A673 (cell line): Measurements from ENCODE around the gene MKNK1. TPM values are rescaled to one million over a fixed set of nuclear protein-coding genes. Genes with fewer than 3 reads are reported as not detected.

Experiments used
- BruUV-seq: library from RNA; stranded (reverse); fragments of 400-500 nt; replicated peaks from 2 replicates; lab custom pipeline; 2021; lab: Mats Ljungman, UMichigan
- CTCF ChIA-PET: fragments of 300-600 bp; sonication (Branson Sonifier 250); formaldehyde crosslinking; loops from one replicate; lab custom pipeline; 2022; ENCODE audit warnings: antibody characterized with exemption; lab: Charles Lee
- POLR2A ChIA-PET: fragments of 300-600 bp; sonication (Branson Sonifier 250); formaldehyde crosslinking; loops from one replicate; lab custom pipeline; 2022; ENCODE audit warnings: antibody characterized with exemption; ENCODE audit not compliant: low non-redundant PET; lab: Charles Lee
- DNase-seq: peaks from one replicate; pipeline ENCODE4 v3.0.0-alpha.2; 2015; ENCODE audit warnings: low spot score
- H3K27ac ChIP-seq: fragments of 200-600 bp; sonication (generic); 2 replicates; pipeline ENCODE4 v1.5.1; 2016; ENCODE audit warnings: mixed run types, low read depth, mild to moderate bottlenecking, mixed read lengths, antibody characterized with exemption, low read length; ENCODE audit not compliant: poor library complexity, severe bottlenecking
- H3K27me3 ChIP-seq: fragments of 200-600 bp; sonication (generic); replicated peaks from 2 replicates; pipeline ENCODE4 v1.6.1; 2017; ENCODE audit warnings: mixed run types, low read depth, mild to moderate bottlenecking, mixed read lengths, antibody characterized with exemption, low read length; ENCODE audit not compliant: insufficient read depth, poor library complexity
- H3K36me3 ChIP-seq: fragments of 200-600 bp; sonication (generic); 2 replicates; pipeline ENCODE4 v1.6.1; 2016; ENCODE audit warnings: mixed run types, mild to moderate bottlenecking, mixed read lengths, antibody characterized with exemption, low read length; ENCODE audit not compliant: insufficient read depth, poor library complexity, severe bottlenecking
- H3K4me1 ChIP-seq: fragments of 200-600 bp; sonication (generic); 2 replicates; pipeline ENCODE4 v1.6.1; 2017; ENCODE audit warnings: mixed run types, mild to moderate bottlenecking, mixed read lengths, antibody characterized with exemption, low read length; ENCODE audit not compliant: insufficient read depth, poor library complexity, severe bottlenecking
- H3K4me3 ChIP-seq: fragments of 200-600 bp; sonication (generic); 2 replicates; pipeline ENCODE4 v1.5.1; 2016; ENCODE audit warnings: low read depth, mixed run types, mild to moderate bottlenecking, mixed read lengths, low read length; ENCODE audit not compliant: poor library complexity, severe bottlenecking
- H3K9me3 ChIP-seq: fragments of 200-600 bp; sonication (generic); 2 replicates; pipeline ENCODE4 v1.6.1; 2016; ENCODE audit warnings: mixed run types, low read depth, mild to moderate bottlenecking, mixed read lengths, antibody characterized with exemption, low read length; ENCODE audit not compliant: poor library complexity, severe bottlenecking
- CTCF ChIP-seq: fragments of 300-800, 200-600 bp; sonication (generic); conservative IDR thresholded peaks from 2 replicates; pipeline ENCODE4 v1.5.1; 2017; ENCODE audit warnings: low read depth, mild to moderate bottlenecking, antibody characterized with exemption, low read length, moderate library complexity, mixed read lengths
- EZH2 ChIP-seq: fragments of 200-600 bp; sonication (generic); IDR thresholded peaks from 2 replicates; pipeline ENCODE4 v1.6.1; 2017; ENCODE audit warnings: borderline replicate concordance, low read depth, mild to moderate bottlenecking, mixed read lengths, antibody characterized with exemption, low read length; ENCODE audit not compliant: poor library complexity, severe bottlenecking
- intact Hi-C: fragments of 100-400 bp; cut with micrococcal nuclease; formaldehyde crosslinking; loops from one replicate; pipeline ENCODE4 v1.10.0; 2022; ENCODE audit not compliant: unreplicated experiment
- total RNA-seq: library from RNA; stranded (reverse); gene quantifications from 2 replicates; pipeline ENCODE4 v1.2.3, GENCODE V29; 2021

MKNK1 gene
- total RNA-seq, 1 experiment from 2014 or later, result 22.7 TPM

- intact Hi-C loops, result no loop called here
- Histone ChIP-seq H3K4me1 (no peaks in the 10 kb centered on the region), H3K27me3 (no peaks in the 10 kb centered on the region), H3K4me3 (no peak overlapping the region), H3K27ac (no peak overlapping the region), H3K9me3 (no peaks in the 10 kb centered on the region), H3K36me3 (peaks cover 3% of the 10 kb centered on the region)
- ChIA-PET POLR2A (no interaction called here), CTCF (no interaction called here)
- no TSS peak for BruUV-seq
- TF ChIP-seq CTCF (no peak), EZH2 (no peak)
- no peak for DNase-seq
Observed at GRCh38 chr1:46582972-46583371, 21.1 kb downstream of the MKNK1 start.

- ChIA-PET POLR2A (no interaction called here), CTCF (no interaction called here)
- intact Hi-C loops, result no loop called here
- no peak overlapping the region for H3K4me3 ChIP-seq
- no peak overlapping the region for H3K27ac ChIP-seq
- no peaks in the 10 kb centered on the region for H3K4me1 ChIP-seq
- TF ChIP-seq CTCF (no peak), EZH2 (no peak)
- BruUV-seq, result no TSS peak
- peaks cover 3% of the 10 kb centered on the region for H3K36me3 ChIP-seq
- no peaks in the 10 kb centered on the region for H3K27me3 ChIP-seq
- DNase-seq, result no peak
- H3K9me3 ChIP-seq, result no peaks in the 10 kb centered on the region
Observed at GRCh38 chr1:46581681-46582455, 22.2 kb downstream of the MKNK1 start.

- H3K27me3 ChIP-seq, result no peaks in the 10 kb centered on the region
- no peaks in the 10 kb centered on the region for H3K4me1 ChIP-seq
- POLR2A ChIA-PET, result no interaction called here
- H3K27ac ChIP-seq, result no peak overlapping the region
- H3K9me3 ChIP-seq, result no peaks in the 10 kb centered on the region
- peaks cover 3% of the 10 kb centered on the region for H3K36me3 ChIP-seq
- no peak overlapping the region for H3K4me3 ChIP-seq
- no peak for TF ChIP-seq EZH2
- no peak for TF ChIP-seq CTCF
- BruUV-seq, result no TSS peak
- CTCF ChIA-PET, result no interaction called here
- no peak for DNase-seq
- intact Hi-C loops, result no loop called here
Observed at GRCh38 chr1:46580140-46580903, 23.7 kb downstream of the MKNK1 start.
